ENCODE measurements around the gene PKP3.

- no peak for TF ChIP-seq CTCF (optimal IDR thresholded peaks at IDR 0.05 in 1 of 3, IDR thresholded peaks at IDR 0.05 in 1 of 3, conservative IDR thresholded peaks at IDR 0.05 in 1 of 3; ENCODE audit: extremely low read depth in 1 of 3, insufficient read depth in 2 of 3, low read length in 3 of 3)
- TF ChIP-seq EZH2 (IDR thresholded peaks at IDR 0.05; ENCODE audit: low read length), result no peak
Measured at GRCh38 chr11:373716-374551, 20.1 kb upstream of the PKP3 start.
